ENCODE measurements around the gene CDC14A.

GRCh38 chr1:100366209-100366525, 13.9 kb downstream of the CDC14A start:
- TF ChIP-seq CTCF (conservative IDR thresholded peaks at IDR 0.05 in 1 of 2, IDR thresholded peaks at IDR 0.05 in 1 of 2; ENCODE audit: extremely low read depth in 1 of 2, insufficient read depth in 1 of 2, low read depth in 1 of 2, low read length in 2 of 2): no peak
- no peak for TF ChIP-seq EZH2 (IDR thresholded peaks at IDR 0.05; ENCODE audit: borderline replicate concordance, low read length)
